Stimulated activated CD4-positive, alpha-beta T cell treated with anti-CD3 and anti-CD28 coated beads, Interleukin-1b, Interleukin-23, amount 100 ng/mL, for 4 hours (primary cell): Measurements from ENCODE around the gene KCP.
"Not testable (repeated sequence)": the region's sequence is repeated elsewhere in the genome, so short reads cannot be mapped to it uniquely, and the experiment has no call there.

ENCODE experiments used
- DNase-seq, 2 donors: peaks; one replicate each; pipeline ENCODE4 v3.0.0-alpha.2; 2020; ENCODE audit warnings: low read depth in 2 of 2

Gene KCP

DNA sequence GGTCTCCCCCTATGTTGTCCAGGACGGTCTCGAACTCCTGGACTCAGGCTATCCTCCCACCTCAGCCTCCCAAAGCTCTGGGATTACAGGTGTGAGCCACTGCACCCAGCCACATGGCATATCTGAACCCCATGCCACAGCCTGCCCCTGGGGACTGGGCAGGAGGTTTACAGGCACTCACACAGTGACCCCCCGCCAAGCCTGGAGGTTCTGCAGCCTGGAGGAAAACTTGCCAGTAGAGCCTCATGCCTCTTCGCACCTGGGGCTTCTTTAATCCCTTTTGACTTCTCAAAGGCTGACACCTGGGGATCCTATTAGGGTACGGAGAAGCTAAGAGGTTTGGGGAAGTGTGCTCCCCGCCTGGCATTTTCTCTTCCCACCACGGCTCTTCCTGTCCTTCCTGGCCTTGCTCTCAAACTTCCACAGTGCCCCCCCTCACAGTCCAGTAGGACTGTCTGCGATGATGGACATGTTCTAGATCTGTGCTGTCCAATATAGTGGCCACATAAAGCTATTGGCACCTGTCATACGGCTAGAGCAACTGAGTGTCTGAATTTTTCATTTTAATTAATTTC, 11.4 kb upstream of the KCP start:
- no peak for DNase-seq

GRCh38 chr7:128920913-128921582, 10.5 kb upstream of the KCP start:
- DNase-seq: no peak

DNA sequence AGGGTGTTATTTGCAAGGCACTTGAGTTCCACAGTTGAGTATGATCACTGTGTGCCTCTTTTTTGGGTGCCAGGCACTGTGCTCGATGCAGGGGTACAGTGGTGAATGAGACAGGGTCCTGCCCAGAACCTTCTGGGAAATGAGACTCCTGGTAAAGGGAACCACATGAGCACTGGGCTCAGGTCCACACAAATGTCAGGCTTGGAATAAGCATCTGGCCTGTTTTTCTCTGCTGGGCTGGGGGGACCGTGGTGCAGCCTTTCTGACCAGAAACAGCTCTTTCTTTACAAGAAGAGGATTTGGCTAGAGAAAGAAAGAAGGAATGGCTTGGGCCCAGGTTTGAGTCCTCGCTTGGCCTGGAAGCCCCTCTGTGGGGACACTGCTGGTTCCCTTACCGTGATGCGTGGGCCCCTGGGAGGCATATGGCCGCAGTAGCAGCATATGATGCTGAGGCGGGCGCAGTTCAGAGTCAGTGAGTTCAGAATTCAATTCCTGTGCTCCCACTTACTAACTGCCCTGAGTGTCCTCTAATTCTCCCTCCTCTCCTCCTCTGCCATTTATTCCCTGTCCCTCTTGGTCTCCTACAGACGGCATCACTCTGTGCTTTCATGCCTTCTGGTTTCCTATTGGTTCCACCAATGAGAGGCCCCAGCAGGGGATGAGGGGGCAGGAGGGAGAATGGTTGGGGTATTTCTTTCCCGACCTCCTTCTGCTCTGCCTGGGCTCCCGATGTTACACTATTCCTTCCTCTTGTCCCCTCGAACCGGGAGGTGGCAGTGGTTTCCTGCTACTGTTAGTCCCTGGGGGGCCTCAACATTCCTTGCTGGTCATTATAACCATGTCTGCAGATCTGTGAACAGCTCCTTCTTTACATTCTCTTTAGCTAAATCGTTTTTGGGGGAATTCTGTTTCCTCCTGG, 9.6 kb upstream of the KCP start:
- no peak for DNase-seq

GRCh38 chr7:128919241-128919640, 8.7 kb upstream of the KCP start:
- DNase-seq: no peak

DNA sequence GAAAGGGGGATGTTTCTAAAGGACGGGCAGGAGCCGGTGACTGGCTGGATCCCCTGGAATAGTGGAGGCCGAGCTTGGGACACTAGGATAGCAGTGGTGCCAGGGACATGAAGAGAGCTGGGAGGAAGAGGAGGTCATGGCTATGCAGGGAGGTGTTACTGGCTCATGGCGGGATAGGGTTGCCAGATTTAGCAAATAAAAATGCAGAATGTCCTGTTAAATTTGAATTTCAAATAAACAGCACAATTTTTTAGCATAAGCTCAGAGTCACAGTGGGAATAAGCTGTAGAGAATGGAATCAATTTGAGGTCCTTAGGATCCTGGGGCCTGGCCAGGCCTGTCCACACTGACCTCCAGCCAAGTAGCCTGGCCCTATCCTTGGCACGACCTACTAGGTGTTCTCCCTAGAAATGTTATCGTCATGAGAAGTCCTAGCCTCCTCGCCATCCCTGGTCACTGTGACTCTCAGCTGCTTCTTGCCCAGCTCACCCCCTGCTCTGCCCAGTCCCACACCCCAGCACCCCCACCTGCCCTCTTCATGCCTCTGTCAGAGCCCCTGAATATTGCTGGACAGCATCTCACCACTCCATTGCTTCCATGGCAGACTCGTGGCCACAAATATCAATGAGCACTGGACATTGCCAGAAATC, 7.6 kb upstream of the KCP start:
- no peak for DNase-seq

DNA sequence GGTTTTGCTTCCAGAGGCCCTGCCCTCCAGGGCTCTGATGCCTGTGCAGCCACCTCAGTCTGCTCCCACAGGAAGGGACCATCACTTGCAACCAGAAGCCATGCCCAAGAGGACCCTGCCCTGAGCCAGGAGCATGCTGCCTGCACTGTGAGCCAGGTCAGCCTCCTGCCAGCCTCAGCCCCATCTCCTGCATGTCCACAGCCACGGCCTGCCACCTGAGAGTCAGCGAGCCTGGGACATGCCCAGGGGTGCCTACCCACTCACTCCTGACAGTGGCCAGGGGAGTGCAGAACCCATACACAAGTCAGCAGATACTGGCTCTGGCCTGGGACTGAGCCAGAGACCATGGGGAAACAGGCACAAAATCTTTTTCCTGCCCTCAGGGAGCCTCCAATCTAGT, 6.6 kb upstream of the KCP start:
- DNase-seq: no peak

GRCh38 chr7:128916643-128916915, 6.1 kb upstream of the KCP start:
- no peak for DNase-seq

- no peak for DNase-seq
Observed at GRCh38 chr7:128915841-128916642, 5.5 kb upstream of the KCP start.

DNA sequence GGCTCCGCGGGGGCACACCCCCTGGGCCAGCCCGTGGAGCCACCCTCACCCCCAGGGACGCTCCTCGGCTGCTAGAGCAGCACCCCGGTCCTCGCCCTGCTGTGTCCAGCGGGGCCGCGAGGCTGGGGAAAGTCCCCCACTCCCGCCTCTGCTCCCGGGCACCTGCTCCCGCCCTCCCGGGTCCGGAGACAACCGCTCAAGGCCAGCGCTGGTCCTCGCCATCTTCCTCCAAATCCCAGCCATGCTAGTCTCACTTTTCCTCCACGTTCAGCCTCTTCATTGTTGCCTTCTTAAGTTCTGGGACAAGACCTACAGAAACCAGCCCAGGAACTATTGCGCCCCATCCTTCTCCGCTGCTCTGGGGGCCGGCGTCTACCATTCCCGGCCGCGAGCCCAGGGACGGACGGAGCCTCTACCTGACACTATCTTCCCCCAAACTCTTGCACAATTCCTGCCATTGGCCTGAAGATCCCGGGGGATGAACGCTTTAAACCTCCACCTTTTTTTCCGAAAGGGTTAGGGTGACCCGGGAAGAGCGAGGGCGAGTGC, 4.8 kb upstream of the KCP start:
- no peak for DNase-seq

- no peak for DNase-seq
Observed at GRCh38 chr7:128914566-128915151, 4.2 kb upstream of the KCP start.

DNA sequence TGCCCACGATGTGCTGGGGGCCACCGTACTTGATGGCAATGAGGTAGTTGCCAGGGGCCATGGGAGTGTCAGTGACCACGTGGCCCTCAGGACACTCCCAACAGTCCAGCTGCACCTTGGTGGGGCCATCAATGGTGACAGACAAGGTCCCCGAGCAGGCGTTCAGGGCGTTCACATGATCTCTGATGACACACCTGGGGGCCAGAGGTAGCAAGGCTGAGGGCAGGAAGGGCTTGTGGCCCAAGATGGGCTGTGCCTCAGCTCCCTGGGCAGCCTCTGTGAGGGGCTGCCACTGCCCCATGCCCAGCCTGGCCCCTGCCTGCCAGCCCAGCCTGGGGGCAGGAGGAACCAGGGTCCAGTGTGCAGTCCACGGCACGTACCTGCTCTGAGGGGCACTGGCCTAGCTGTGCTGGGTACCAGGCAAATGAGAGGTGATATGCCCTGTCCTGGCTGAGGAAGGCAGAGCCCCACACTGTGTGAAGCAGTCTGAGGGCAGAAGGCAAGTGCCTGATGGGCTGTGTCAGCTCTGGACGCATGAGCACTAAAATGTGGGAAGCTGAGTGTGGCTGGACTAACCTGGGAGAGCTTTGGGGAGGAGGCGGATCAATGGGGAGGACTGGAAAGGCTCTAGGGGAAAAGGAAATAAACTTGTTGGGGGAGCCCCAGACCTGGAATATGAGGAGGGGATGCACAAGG, 3.5 kb upstream of the KCP start:
- DNase-seq: no peak

- DNase-seq: not testable (repeated sequence)
Observed at GRCh38 chr7:128912709-128913495, 2.4 kb upstream of the KCP start.

DNA sequence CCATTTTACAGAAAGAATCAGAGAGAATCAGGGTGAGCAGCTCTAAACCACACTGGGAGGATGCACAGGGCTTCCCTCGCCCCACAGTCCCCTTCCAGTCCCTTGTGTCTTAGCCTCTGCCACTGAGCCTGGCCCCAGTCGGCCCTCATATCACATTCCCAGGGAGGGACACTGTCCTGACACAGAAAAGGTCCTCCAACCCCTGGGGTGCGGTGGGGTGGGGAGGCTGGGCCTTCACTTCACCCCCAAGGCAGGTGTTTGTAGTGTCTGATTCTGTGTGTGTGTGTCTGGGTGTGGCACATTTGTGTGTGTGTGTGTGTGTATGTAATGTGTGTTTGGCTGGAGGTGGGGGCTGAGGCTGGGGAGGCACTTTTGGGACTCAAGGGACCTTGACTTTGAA, 1.8 kb upstream of the KCP start:
- DNase-seq: no peak

- no peak for DNase-seq
Observed at GRCh38 chr7:128911423-128912031, 1.0 kb upstream of the KCP start.

DNA sequence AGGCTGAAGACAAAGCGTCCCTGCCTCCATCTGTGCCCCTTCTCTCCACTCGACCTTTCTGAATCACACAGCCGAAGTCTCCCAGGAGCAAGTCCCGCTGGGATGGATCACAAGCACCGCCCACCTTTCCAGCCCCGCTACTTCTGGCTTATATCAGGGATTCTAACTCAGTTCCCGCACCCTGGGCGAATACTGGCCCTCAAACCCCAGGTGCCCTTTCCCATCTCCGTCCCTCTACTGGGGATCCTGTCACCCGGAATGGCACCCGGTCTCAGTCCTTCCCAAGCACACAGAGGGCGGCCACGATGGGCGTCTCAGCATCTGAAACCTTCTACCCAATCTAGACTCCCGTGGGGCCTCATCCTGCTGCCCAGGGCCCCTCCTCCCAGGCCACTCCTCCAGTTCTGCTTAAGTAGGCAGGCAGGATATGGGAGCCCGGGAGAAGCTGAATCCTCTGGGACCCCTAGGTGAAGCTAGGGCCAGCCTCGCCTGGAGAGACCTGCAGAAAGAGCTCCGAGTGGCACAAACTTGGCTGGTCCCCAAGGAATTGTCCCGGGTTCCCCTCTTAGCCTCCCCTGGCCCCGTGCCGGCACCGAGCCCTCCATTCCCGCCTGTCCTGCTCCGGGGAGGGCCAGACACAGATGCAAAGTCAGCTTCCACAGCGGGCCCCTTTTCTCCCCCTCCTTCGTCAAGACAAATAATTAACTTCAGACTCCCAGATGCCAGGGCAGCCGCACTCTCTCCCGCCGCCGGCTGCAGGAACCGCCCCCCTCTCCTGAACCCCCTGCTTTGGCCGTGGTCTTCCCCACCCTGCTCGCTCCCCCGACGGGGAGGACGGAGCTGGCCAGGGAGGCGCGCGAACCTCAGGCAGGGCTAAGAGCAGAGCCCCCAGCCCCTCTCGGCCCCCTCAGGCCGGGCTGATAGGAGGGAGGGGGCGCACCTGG, 612 bp downstream of the KCP start:
- DNase-seq: no peak

- DNase-seq: no peak
Observed at GRCh38 chr7:128908750-128909624, 1.5 kb downstream of the KCP start.
